Thyroid gland (tissue), 4 donors: ENCODE data around the gene DNAJB1.

ENCODE experiments used
- POLR2A ChIP-seq, 2 donors: fragments of 450-650 bp; IDR thresholded peaks; one replicate each; pipeline ENCODE4 v1.6.1; 2017; ENCODE audit warnings: antibody characterized with exemption in 2 of 2, mild to moderate bottlenecking in 2 of 2, moderate library complexity in 1 of 2
- TF ChIP-seq, protein P1 (sequence below), 6 experiments: fragments of 200-600 bp in 3 of 6; fragments of 450-650 bp in 3 of 6; sonication (generic) in 3 of 6; IDR thresholded peaks; one replicate each; pipeline ENCODE4 v1.5.1; 2016 to 2019; ENCODE audit warnings: antibody characterized with exemption in 6 of 6, mild to moderate bottlenecking in 2 of 6, inconsistent platforms in 1 of 6, moderate library complexity in 1 of 6

DNA sequence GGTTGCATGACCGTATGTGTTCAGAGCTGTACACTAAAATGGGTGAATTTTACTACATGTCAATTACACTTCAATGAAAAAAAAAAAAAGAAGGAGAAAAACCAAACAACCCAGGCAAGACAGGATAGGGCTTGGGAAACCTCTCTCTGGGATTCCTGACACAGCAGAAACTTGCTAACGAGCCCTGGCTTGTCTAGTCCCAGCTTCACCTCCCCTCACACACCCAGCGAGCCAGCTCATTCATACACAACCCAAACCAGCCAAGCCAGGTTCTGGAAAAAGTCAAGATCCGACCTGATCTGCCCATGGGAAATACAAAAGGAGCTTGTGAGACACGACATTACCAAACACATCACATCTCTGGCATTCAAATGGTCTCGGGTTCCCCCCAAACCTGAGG is 7.5 kb upstream of the DNAJB1 start:
- TF ChIP-seq, protein P1, sequence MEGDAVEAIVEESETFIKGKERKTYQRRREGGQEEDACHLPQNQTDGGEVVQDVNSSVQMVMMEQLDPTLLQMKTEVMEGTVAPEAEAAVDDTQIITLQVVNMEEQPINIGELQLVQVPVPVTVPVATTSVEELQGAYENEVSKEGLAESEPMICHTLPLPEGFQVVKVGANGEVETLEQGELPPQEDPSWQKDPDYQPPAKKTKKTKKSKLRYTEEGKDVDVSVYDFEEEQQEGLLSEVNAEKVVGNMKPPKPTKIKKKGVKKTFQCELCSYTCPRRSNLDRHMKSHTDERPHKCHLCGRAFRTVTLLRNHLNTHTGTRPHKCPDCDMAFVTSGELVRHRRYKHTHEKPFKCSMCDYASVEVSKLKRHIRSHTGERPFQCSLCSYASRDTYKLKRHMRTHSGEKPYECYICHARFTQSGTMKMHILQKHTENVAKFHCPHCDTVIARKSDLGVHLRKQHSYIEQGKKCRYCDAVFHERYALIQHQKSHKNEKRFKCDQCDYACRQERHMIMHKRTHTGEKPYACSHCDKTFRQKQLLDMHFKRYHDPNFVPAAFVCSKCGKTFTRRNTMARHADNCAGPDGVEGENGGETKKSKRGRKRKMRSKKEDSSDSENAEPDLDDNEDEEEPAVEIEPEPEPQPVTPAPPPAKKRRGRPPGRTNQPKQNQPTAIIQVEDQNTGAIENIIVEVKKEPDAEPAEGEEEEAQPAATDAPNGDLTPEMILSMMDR (IDR thresholded peaks at IDR 0.05) = no peak
- no peak for TF ChIP-seq POLR2A (IDR thresholded peaks at IDR 0.05)
